Kidney epithelial cell (primary cell): ENCODE measurements around the gene ELOVL4. TPM values are rescaled to one million over a fixed set of nuclear protein-coding genes. Genes with fewer than 3 reads are reported as not detected.

Experiments used
- DNase-seq: peaks from one replicate; pipeline ENCODE4 v3.0.0-alpha.2; 2010; ENCODE audit warnings: low read depth
- H3K27me3 ChIP-seq: 2 replicates; pipeline ENCODE4 v1.6.0; 2011; ENCODE audit warnings: low read length; ENCODE audit not compliant: control insufficient read depth, insufficient read depth
- H3K36me3 ChIP-seq: 2 replicates; pipeline ENCODE4 v1.5.1; 2011; ENCODE audit warnings: low read length; ENCODE audit not compliant: control insufficient read depth, insufficient read depth
- H3K4me3 ChIP-seq: 2 replicates; pipeline ENCODE4 v1.5.1; 2011; ENCODE audit warnings: low read depth, mild to moderate bottlenecking, control low read depth, low read length
- total RNA-seq: library from RNA; depleted of rRNA; stranded (reverse); fragments of >200 nt; gene quantifications from 2 replicates; pipeline ENCODE4 v1.2.3, GENCODE V29; 2015
- TF ChIP-seq, protein P1 (sequence below): IDR thresholded peaks from 2 replicates; pipeline ENCODE4 v1.5.1; 2011; ENCODE audit warnings: mild to moderate bottlenecking, moderate library complexity, low read length, control low read depth, inconsistent platforms; ENCODE audit not compliant: insufficient read depth, poor library complexity, severe bottlenecking

ELOVL4 gene
- total RNA-seq, 1 donor from 2014 or later = 2.8 TPM

DNA sequence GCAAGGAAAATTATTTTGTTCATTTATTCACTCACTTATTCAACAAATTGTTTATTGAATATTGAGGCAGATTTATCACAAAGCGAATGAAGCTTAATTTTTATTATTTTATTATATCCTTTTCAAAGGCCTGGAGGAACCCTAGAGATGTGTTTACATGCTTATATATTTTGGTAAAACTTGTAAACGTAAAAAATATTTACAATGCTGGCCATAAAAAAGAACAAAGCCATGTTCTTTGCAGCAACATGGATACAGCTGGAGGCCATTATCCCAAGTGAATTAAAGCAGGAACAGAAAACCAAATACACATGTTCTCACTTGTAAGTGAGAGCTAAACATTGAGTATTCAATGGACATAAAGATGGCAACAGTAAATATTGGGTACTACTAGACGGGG lies 58.8 kb downstream of the ELOVL4 start:
- TF ChIP-seq, protein P1, sequence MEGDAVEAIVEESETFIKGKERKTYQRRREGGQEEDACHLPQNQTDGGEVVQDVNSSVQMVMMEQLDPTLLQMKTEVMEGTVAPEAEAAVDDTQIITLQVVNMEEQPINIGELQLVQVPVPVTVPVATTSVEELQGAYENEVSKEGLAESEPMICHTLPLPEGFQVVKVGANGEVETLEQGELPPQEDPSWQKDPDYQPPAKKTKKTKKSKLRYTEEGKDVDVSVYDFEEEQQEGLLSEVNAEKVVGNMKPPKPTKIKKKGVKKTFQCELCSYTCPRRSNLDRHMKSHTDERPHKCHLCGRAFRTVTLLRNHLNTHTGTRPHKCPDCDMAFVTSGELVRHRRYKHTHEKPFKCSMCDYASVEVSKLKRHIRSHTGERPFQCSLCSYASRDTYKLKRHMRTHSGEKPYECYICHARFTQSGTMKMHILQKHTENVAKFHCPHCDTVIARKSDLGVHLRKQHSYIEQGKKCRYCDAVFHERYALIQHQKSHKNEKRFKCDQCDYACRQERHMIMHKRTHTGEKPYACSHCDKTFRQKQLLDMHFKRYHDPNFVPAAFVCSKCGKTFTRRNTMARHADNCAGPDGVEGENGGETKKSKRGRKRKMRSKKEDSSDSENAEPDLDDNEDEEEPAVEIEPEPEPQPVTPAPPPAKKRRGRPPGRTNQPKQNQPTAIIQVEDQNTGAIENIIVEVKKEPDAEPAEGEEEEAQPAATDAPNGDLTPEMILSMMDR = no peak
- H3K4me3 ChIP-seq = no peak overlapping the region
- no peaks in the 10 kb centered on the region for H3K36me3 ChIP-seq
- no peaks in the 10 kb centered on the region for H3K27me3 ChIP-seq
- no peak for DNase-seq

- Histone ChIP-seq H3K4me3 (no peak overlapping the region), H3K36me3 (no peaks in the 10 kb centered on the region), H3K27me3 (no peaks in the 10 kb centered on the region)
- TF ChIP-seq, protein P1 = no peak
- no peak for DNase-seq
These were observed 69.1 kb downstream of the ELOVL4 start for GRCh38 chr6:79878142-79878748.

- Histone ChIP-seq H3K4me3 (no peak overlapping the region), H3K36me3 (no peaks in the 10 kb centered on the region), H3K27me3 (no peaks in the 10 kb centered on the region)
- DNase-seq = no peak
- TF ChIP-seq, protein P1 = no peak
These were observed 72.7 kb downstream of the ELOVL4 start for GRCh38 chr6:79874531-79875134.

DNA sequence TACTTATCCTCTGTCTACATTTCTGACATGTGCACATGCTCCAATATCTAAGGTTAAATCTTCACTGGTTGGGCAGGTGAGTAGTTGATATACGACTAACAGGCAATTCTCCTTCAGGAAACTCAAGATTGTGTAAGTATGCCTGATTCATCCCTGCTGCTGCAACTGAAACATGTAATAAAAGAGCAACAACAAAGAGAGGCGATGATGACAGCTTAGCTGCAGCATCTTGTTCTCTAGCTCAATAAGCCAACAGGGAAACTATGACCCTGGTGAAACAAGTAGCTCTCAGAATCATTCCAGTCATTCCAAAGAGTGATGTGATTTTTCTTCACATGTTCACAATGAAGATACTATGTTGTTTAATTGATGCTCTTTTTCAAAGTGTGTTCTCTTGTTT lies 74.4 kb downstream of the ELOVL4 start:
- no peaks in the 10 kb centered on the region for H3K27me3 ChIP-seq
- TF ChIP-seq, protein P1 = no peak
- no peak overlapping the region for H3K4me3 ChIP-seq
- peak; percentile 51 for DNase-seq
- no peaks in the 10 kb centered on the region for H3K36me3 ChIP-seq

DNA sequence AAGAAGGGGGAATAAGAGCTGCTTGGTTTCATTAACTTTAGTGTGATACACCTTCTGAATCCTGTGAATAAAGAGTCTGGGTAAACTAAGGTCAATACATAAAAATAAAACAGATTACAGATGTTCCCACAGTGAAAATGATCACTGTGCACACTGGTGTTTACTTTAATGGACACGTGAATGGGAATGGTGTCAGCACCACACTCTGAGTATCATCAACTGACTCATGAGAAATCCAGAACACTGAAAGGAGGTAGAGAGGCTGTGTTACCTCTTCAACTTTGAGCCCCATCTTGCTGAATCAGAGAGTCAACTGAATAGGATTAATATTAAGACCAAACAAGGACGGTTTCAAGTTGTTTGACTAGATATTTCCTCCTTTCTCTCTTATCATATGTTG lies 75.0 kb downstream of the ELOVL4 start:
- Histone ChIP-seq H3K27me3 (no peaks in the 10 kb centered on the region), H3K36me3 (no peaks in the 10 kb centered on the region), H3K4me3 (no peak overlapping the region)
- TF ChIP-seq, protein P1 = no peak
- DNase-seq = no peak

DNA sequence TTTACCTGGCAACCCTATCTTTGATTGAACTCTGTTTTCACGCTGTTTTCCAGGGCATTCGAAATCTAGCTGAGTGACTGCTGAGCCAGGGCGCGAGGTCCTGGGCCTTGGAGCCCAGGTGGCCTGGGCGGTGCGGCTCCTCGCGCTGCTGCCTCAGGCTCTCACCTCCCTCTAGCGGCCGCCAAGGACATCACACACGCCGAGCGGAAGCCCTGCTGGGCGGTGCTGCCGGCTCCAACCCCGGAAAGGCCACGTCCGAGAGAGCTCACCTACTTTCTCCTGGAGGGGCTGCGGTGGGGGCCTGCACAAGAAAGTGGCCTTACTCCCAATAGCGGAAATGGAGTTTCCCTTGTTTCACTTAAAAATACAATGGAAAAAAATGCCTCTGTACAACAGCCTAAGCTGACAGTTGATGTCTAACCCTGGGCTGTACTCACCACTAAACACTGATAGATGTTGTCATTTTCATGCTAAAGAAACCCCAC lies 77.7 kb downstream of the ELOVL4 start:
- Histone ChIP-seq H3K27me3 (no peaks in the 10 kb centered on the region), H3K36me3 (no peaks in the 10 kb centered on the region), H3K4me3 (no peak overlapping the region)
- peak; percentile 14 for DNase-seq
- TF ChIP-seq, protein P1 = peak; percentile 99
